IgD-negative memory B cell (primary cell): Measurements from ENCODE around the gene TNC. TPM values are rescaled to one million over a fixed set of nuclear protein-coding genes. Genes with fewer than 3 reads are reported as not detected.

Experiments
- H3K27ac Mint-ChIP-seq, 3 donors: one replicate each; pipeline ENCODE4 v1.8.0; 2020 to 2022; ENCODE audit warnings: mild to moderate bottlenecking in 3 of 3, mixed read lengths in 3 of 3, moderate library complexity in 1 of 3
- H3K27me3 Mint-ChIP-seq: one replicate; pipeline ENCODE4 v1.8.0; 2021; ENCODE audit warnings: mixed read lengths
- H3K36me3 Mint-ChIP-seq: one replicate; pipeline ENCODE4 v1.8.0; 2020; ENCODE audit warnings: mild to moderate bottlenecking, mixed read lengths
- H3K4me1 Mint-ChIP-seq, 3 donors: one replicate each; pipeline ENCODE4 v1.8.0; 2020 to 2022; ENCODE audit warnings: mixed read lengths in 3 of 3, mild to moderate bottlenecking in 1 of 3
- H3K4me3 Mint-ChIP-seq, 4 donors: one replicate each; pipeline ENCODE4 v1.8.0; 2020 to 2022; ENCODE audit warnings: mild to moderate bottlenecking in 4 of 4, mixed read lengths in 4 of 4, moderate library complexity in 3 of 4
- H3K9me3 Mint-ChIP-seq, 3 donors: one replicate each; pipeline ENCODE4 v1.8.0; 2020 to 2021; ENCODE audit warnings: mixed read lengths in 3 of 3, mild to moderate bottlenecking in 1 of 3
- polyA plus RNA-seq: library from polyadenylated mRNA; unstranded; fragments of 300-500 nt; fragmentation: Illumina TruSeq; gene quantifications from one replicate; pipeline ENCODE4 v1.2.3, GENCODE V29; 2021

Gene TNC
- polyA plus RNA-seq: not detected

- Mint-ChIP-seq H3K27me3 (peaks cover 35% of the 10 kb centered on the region), H3K4me1 (peaks cover 0 to 2% (median 0%) of the 10 kb centered on the region in 3 donors), H3K27ac (no peak within 1 kb of the TSS), H3K9me3 (no peaks in the 10 kb centered on the region), H3K4me3 (peak within 1 kb of the TSS in 2 of 4 donors; percentile 17 to 18), H3K36me3 (no peaks in the 10 kb centered on the region)
Measured at GRCh38 chr9:115117999-115118878, at the start of gene TNC. TNC (minus strand) TSS chr9:115118157; CDS start chr9:115091018, 27,139 bp downstream.

- no peak overlapping the region for H3K27ac Mint-ChIP-seq
- H3K9me3 Mint-ChIP-seq: no peaks in the 10 kb centered on the region
- no peaks in the 10 kb centered on the region for H3K36me3 Mint-ChIP-seq
- H3K4me1 Mint-ChIP-seq: no peaks in the 10 kb centered on the region
- no peak overlapping the region for H3K4me3 Mint-ChIP-seq
- no peaks in the 10 kb centered on the region for H3K27me3 Mint-ChIP-seq
Measured at GRCh38 chr9:115167175-115167574, 49.2 kb upstream of the TNC start.

DNA sequence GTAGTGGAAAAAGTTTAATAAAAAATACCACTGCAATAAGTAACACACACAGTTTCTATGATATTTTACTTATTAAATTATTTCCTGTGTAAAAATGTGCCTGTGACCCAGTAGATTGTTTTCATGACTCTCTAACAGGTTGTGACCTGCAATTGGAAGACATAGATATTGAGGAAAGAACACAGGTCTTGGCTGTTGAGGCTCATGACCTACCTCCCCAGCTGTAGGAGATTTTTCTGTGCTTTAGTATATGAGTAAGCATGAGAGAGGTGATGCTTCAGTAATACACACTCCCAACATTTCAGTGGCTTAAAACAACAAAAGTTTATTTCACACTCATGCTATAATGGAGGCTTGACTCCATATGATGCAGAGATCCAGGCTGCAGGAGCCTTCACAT is 47.3 kb upstream of the TNC start:
- no peak overlapping the region for H3K4me3 Mint-ChIP-seq
- H3K27me3 Mint-ChIP-seq: no peaks in the 10 kb centered on the region
- H3K9me3 Mint-ChIP-seq: no peaks in the 10 kb centered on the region
- no peak overlapping the region for H3K27ac Mint-ChIP-seq
- H3K4me1 Mint-ChIP-seq: no peaks in the 10 kb centered on the region
- H3K36me3 Mint-ChIP-seq: no peaks in the 10 kb centered on the region

- no peaks in the 10 kb centered on the region for H3K36me3 Mint-ChIP-seq
- H3K9me3 Mint-ChIP-seq: no peaks in the 10 kb centered on the region
- no peaks in the 10 kb centered on the region for H3K27me3 Mint-ChIP-seq
- H3K27ac Mint-ChIP-seq: no peak overlapping the region
- H3K4me3 Mint-ChIP-seq: no peak overlapping the region
- H3K4me1 Mint-ChIP-seq: no peaks in the 10 kb centered on the region
Measured at GRCh38 chr9:115164511-115164974, 46.6 kb upstream of the TNC start.

DNA sequence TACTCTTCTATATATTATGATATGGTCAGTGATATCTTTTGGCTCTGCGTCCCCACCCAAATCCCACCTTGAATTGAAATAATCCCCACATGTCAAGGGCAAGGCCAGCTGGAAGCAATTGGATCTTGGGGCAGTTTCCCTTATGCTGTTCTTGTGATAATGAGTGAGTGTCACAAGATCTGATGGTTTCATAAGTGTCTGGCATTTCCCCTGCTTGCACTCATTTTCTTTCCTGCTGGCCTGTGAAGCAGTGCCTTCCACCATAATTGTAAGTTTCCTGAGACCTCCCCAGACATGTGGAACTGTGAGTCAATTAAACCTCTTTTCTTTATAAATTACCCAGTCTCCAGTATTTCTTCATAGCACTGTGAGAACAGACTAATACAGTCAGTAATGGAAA is 45.0 kb upstream of the TNC start:
- Mint-ChIP-seq H3K36me3 (no peaks in the 10 kb centered on the region), H3K4me3 (no peak overlapping the region), H3K4me1 (no peaks in the 10 kb centered on the region), H3K27me3 (no peaks in the 10 kb centered on the region), H3K27ac (no peak overlapping the region), H3K9me3 (no peaks in the 10 kb centered on the region)

GRCh38 chr9:115161446-115161845 is 43.5 kb upstream of the TNC start:
- Mint-ChIP-seq H3K27me3 (no peaks in the 10 kb centered on the region), H3K4me3 (no peak overlapping the region), H3K4me1 (no peaks in the 10 kb centered on the region), H3K9me3 (no peaks in the 10 kb centered on the region), H3K27ac (no peak overlapping the region), H3K36me3 (no peaks in the 10 kb centered on the region)

DNA sequence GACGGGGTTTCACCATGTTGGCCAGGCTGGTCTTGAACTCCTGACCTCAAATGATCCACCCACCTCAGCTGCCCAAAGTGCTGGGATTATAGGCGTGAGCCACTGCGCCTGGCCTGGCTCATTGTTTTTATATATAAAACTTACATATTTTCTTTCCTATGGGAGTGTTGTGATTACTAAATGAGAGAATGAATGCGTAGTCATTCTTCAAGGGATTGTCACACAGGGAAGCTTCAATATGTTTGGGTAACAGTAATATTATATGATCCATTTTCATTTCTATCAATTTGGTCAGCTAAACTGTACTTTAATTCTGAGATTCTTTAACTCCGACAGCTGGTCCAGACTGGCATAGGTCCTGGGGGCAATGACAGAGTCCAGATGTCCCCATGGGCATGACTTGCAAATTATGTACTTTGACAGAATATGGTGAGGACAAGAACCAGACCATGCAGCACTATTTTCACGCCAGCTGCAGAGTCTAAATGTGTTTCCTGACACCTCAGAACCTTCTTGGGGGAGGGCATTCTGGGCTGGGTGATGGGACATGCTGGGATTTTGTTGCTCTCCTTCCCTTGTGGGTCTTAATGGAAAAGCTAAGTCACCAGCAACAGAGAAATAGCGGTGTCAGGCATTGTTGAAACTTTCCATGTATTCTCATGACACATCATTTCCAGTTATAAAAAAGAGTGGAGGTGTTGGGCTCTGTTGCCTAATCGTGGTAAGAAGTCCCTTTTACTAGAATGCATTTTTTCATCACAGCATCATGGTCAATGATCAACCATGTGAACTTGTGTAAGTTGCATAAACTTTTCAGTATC is 40.9 kb upstream of the TNC start:
- H3K36me3 Mint-ChIP-seq: no peaks in the 10 kb centered on the region
- H3K27me3 Mint-ChIP-seq: no peaks in the 10 kb centered on the region
- no peaks in the 10 kb centered on the region for H3K9me3 Mint-ChIP-seq

GRCh38 chr9:115157245-115157674 is 39.3 kb upstream of the TNC start:
- no peaks in the 10 kb centered on the region for H3K4me1 Mint-ChIP-seq
- no peak overlapping the region for H3K27ac Mint-ChIP-seq

More for the DNA sequence above, 40.9 kb upstream of the TNC start:
- Mint-ChIP-seq H3K4me3 (no peak overlapping the region), H3K27ac (no peak overlapping the region), H3K4me1 (no peaks in the 10 kb centered on the region)

GRCh38 chr9:115155037-115155436 is 37.1 kb upstream of the TNC start:
- Mint-ChIP-seq H3K27ac (no peak overlapping the region), H3K9me3 (no peaks in the 10 kb centered on the region), H3K4me1 (no peaks in the 10 kb centered on the region), H3K36me3 (no peaks in the 10 kb centered on the region), H3K27me3 (no peaks in the 10 kb centered on the region), H3K4me3 (no peak overlapping the region)

More at GRCh38 chr9:115157245-115157674, 39.3 kb upstream of the TNC start:
- H3K4me3 Mint-ChIP-seq: no peak overlapping the region
- H3K9me3 Mint-ChIP-seq: no peaks in the 10 kb centered on the region
- H3K27me3 Mint-ChIP-seq: no peaks in the 10 kb centered on the region
- no peaks in the 10 kb centered on the region for H3K36me3 Mint-ChIP-seq

- Mint-ChIP-seq H3K27me3 (no peaks in the 10 kb centered on the region), H3K4me1 (no peaks in the 10 kb centered on the region), H3K4me3 (no peak overlapping the region), H3K9me3 (no peaks in the 10 kb centered on the region), H3K27ac (no peak overlapping the region), H3K36me3 (no peaks in the 10 kb centered on the region)
Measured at GRCh38 chr9:115154617-115155016, 36.7 kb upstream of the TNC start.

DNA sequence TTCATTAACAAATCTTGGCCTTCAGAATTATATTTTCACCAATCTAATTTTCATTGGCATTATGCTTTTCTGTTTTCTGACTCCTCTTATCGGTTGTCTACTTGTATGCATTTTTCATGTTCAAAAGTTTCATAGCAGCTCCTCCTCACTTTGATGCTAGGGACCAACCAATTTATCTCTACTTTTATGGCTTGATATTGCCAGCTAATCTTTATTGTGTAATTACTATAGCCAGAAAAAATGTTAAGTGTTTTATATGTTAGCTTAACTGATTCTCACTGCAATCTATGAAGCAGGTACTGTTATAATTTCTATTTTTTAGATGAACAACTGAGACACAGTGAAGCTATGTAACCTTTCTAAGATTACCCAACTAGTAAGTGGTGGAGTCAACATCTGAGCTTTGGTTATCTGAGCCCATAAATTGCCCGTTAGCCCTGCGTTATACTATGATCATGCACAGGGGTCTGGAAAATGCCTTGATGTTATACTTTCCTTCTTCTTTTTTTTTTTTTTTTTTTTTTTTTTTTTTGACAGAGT is 34.4 kb upstream of the TNC start:
- Mint-ChIP-seq H3K36me3 (no peaks in the 10 kb centered on the region), H3K9me3 (no peaks in the 10 kb centered on the region), H3K4me3 (no peak overlapping the region), H3K27me3 (no peaks in the 10 kb centered on the region), H3K27ac (no peak overlapping the region), H3K4me1 (no peaks in the 10 kb centered on the region)

DNA sequence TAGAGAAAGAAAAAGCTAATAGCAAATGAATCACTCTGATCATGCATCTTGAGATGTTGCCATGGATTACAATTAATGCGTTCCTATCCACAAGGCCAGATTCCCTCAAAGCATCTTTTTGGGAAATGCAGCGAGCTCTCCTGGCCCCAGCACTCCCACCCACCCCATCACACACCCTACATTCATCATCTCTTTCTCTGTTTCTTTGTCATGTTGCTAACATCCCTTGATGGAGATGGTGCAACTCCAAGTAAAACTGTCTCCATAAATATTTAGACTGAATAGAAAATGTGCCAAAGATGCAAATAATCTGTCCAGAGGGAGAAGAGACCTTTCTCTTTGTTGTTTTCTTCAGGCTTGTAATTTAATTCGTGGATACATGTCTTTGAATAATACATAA is 30.8 kb upstream of the TNC start:
- Mint-ChIP-seq H3K9me3 (no peaks in the 10 kb centered on the region), H3K4me1 (no peaks in the 10 kb centered on the region), H3K36me3 (no peaks in the 10 kb centered on the region), H3K27me3 (peaks cover 2% of the 10 kb centered on the region), H3K27ac (peak overlapping the region in 1 of 3 donors; percentile 7), H3K4me3 (no peak overlapping the region)

DNA sequence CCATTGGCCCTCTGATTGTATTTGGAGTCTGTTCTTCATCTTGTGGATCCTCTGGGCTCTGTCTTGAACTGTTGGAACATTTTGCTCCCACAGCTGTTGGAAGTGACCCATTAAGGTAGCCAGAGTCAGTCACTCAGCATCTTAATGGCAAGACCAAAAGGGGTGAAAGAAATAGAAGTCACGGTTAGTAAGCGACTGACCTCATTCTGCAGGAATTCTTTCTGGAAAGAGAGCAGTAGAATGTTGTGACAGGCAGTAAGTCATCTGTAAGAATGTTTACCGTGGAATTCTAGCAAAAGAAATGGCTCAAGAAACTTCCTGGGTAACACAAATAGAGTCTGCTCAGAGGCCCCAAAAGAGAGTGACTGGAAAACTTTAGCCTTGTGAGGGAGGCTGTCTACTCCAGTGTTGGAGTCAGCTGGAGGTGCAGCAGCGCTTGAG is 28.6 kb upstream of the TNC start:
- Mint-ChIP-seq H3K27ac (no peak overlapping the region), H3K4me3 (no peak overlapping the region), H3K4me1 (no peaks in the 10 kb centered on the region), H3K9me3 (no peaks in the 10 kb centered on the region), H3K36me3 (no peaks in the 10 kb centered on the region), H3K27me3 (peaks cover 5% of the 10 kb centered on the region)

DNA sequence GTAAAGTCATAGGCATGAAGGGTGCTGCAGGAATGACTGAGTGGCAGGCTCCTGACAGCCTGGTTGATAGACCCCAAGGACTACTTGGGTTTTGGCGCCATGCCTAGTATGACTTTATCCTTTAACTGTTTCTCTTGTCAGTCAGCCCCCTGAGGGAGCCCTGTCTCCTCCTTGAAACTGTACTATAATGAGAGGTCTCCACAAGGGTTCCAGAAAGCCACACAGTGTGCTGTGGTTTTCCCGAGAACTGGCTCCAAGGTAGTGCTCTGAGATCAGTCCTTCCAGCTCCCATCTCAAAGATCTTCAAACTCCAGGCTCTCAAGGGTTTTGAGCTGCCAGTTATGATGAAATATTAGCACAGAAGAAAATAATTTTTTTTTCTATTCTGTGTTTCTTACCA is 26.7 kb upstream of the TNC start:
- no peaks in the 10 kb centered on the region for H3K9me3 Mint-ChIP-seq
- H3K27ac Mint-ChIP-seq: no peak overlapping the region
- no peaks in the 10 kb centered on the region for H3K36me3 Mint-ChIP-seq
- H3K4me3 Mint-ChIP-seq: no peak overlapping the region
- H3K4me1 Mint-ChIP-seq: no peaks in the 10 kb centered on the region
- peaks cover 6% of the 10 kb centered on the region for H3K27me3 Mint-ChIP-seq

DNA sequence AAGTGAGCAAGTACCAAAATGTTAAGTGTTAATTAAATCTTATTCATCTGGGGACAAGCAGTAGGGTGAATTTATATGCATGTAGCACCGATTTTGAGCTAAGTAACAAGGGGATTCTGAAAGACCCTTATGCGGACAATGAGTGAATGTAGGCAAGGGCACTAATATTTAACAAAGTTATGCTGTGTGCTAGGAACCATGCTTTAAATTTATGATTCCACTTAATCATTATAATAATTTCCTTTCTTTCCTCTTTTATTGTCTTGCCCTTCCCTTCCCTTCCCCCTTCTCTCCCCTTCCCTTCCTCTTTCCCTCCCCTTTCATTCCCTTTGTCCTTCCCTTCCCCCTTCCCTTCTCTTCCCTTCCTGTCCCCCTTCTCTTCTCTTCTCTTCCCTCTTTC is 25.7 kb upstream of the TNC start:
- H3K9me3 Mint-ChIP-seq: no peaks in the 10 kb centered on the region
- no peaks in the 10 kb centered on the region for H3K4me1 Mint-ChIP-seq
- peaks cover 6% of the 10 kb centered on the region for H3K27me3 Mint-ChIP-seq
- H3K36me3 Mint-ChIP-seq: no peaks in the 10 kb centered on the region
- H3K27ac Mint-ChIP-seq: no peak overlapping the region
- H3K4me3 Mint-ChIP-seq: no peak overlapping the region
